ENCODE measurements around the gene SYT5.
"Not testable (repeated sequence)": the region's sequence is repeated elsewhere in the genome, so short reads cannot be mapped to it uniquely, and the experiment has no call there.

SYT5 gene

GRCh38 chr19:55156202-55157063 lies 23.7 kb downstream of the SYT5 start:
- no peaks in the 10 kb centered on the region for H3K79me2 ChIP-seq (ENCODE audit: control insufficient read depth, insufficient read depth, low read length, unreplicated experiment)
- no peak overlapping the region for H2AFZ ChIP-seq (ENCODE audit: low read length, unreplicated experiment)
- peaks cover 16% of the 10 kb centered on the region; the same call in 1 of the 2 replicates for H3K27me3 ChIP-seq (ENCODE audit: insufficient read depth, low read length)
- peaks cover 16% of the 10 kb centered on the region for H3K4me1 ChIP-seq (ENCODE audit: control insufficient read depth, insufficient read depth, low read length, unreplicated experiment)
- no peak overlapping the region for H3K4me3 ChIP-seq (ENCODE audit: low read depth, low read length)
- H3K27ac ChIP-seq (ENCODE audit: low read depth, low read length), result no peak overlapping the region
- no peaks in the 10 kb centered on the region for H3K36me3 ChIP-seq (ENCODE audit: insufficient read depth, low read length)

GRCh38 chr19:55155784-55156183 lies 24.3 kb downstream of the SYT5 start:
- H3K36me3 ChIP-seq (ENCODE audit: insufficient read depth, low read length); H3K4me3 ChIP-seq (ENCODE audit: low read depth, low read length); H3K79me2 ChIP-seq (ENCODE audit: control insufficient read depth, insufficient read depth, low read length, unreplicated experiment); H2AFZ ChIP-seq (ENCODE audit: low read length, unreplicated experiment); H3K27ac ChIP-seq (ENCODE audit: low read depth, low read length): not testable (repeated sequence)
- Histone ChIP-seq H3K27me3 (ENCODE audit: insufficient read depth, low read length) (peaks cover 12% of the 10 kb centered on the region; the same call in 1 of the 2 replicates), H3K4me1 (ENCODE audit: control insufficient read depth, insufficient read depth, low read length, unreplicated experiment) (peaks cover 16% of the 10 kb centered on the region)

GRCh38 chr19:55153652-55154264 lies 26.3 kb downstream of the SYT5 start:
- no peaks in the 10 kb centered on the region for H3K36me3 ChIP-seq (ENCODE audit: insufficient read depth, low read length)
- H3K4me3 ChIP-seq (ENCODE audit: low read depth, low read length), result no peak overlapping the region
- H3K4me1 ChIP-seq (ENCODE audit: control insufficient read depth, insufficient read depth, low read length, unreplicated experiment), result peaks cover 1% of the 10 kb centered on the region
- H3K27ac ChIP-seq (ENCODE audit: low read depth, low read length), result no peak overlapping the region
- H3K27me3 ChIP-seq (ENCODE audit: insufficient read depth, low read length), result peaks cover 20% of the 10 kb centered on the region
- H2AFZ ChIP-seq (ENCODE audit: low read length, unreplicated experiment), result no peak overlapping the region
- H3K79me2 ChIP-seq (ENCODE audit: control insufficient read depth, insufficient read depth, low read length, unreplicated experiment), result no peaks in the 10 kb centered on the region

- no peaks in the 10 kb centered on the region for H3K36me3 ChIP-seq (ENCODE audit: insufficient read depth, low read length)
- no peaks in the 10 kb centered on the region for H3K4me1 ChIP-seq (ENCODE audit: control insufficient read depth, insufficient read depth, low read length, unreplicated experiment)
- H3K27ac ChIP-seq (ENCODE audit: low read depth, low read length), result no peak overlapping the region
- H2AFZ ChIP-seq (ENCODE audit: low read length, unreplicated experiment), result no peak overlapping the region
- peaks cover 30% of the 10 kb centered on the region for H3K27me3 ChIP-seq (ENCODE audit: insufficient read depth, low read length)
- H3K79me2 ChIP-seq (ENCODE audit: control insufficient read depth, insufficient read depth, low read length, unreplicated experiment), result no peaks in the 10 kb centered on the region
- no peak overlapping the region for H3K4me3 ChIP-seq (ENCODE audit: low read depth, low read length)
These were observed 28.1 kb downstream of the SYT5 start for GRCh38 chr19:55152017-55152416.

- no peaks in the 10 kb centered on the region for H3K79me2 ChIP-seq (ENCODE audit: control insufficient read depth, insufficient read depth, low read length, unreplicated experiment)
- no peak within 1 kb of the TSS for H3K27ac ChIP-seq (ENCODE audit: low read depth, low read length)
- no peak within 1 kb of the TSS for H2AFZ ChIP-seq (ENCODE audit: low read length, unreplicated experiment)
- H3K27me3 ChIP-seq (ENCODE audit: insufficient read depth, low read length), result peaks cover 24% of the 10 kb centered on the region
- no peaks in the 10 kb centered on the region for H3K36me3 ChIP-seq (ENCODE audit: insufficient read depth, low read length)
- no peaks in the 10 kb centered on the region for H3K4me1 ChIP-seq (ENCODE audit: control insufficient read depth, insufficient read depth, low read length, unreplicated experiment)
- no peak within 1 kb of the TSS for H3K4me3 ChIP-seq (ENCODE audit: low read depth, low read length)
These were observed 30.7 kb downstream of the SYT5 start, which contains the start of gene TNNT1 for GRCh38 chr19:55149078-55150003. TSS of gene TNNT1 (minus strand) at chr19:55149206. CDS start at chr19:55147157, 2,049 bp downstream.

GRCh38 chr19:55147545-55148251 lies 32.4 kb downstream of the SYT5 start:
- no peak overlapping the region for H3K27ac ChIP-seq (ENCODE audit: low read depth, low read length)
- no peak overlapping the region for H2AFZ ChIP-seq (ENCODE audit: low read length, unreplicated experiment)
- H3K4me1 ChIP-seq (ENCODE audit: control insufficient read depth, insufficient read depth, low read length, unreplicated experiment), result no peaks in the 10 kb centered on the region
- H3K36me3 ChIP-seq (ENCODE audit: insufficient read depth, low read length), result no peaks in the 10 kb centered on the region
- no peak overlapping the region for H3K4me3 ChIP-seq (ENCODE audit: low read depth, low read length)
- H3K79me2 ChIP-seq (ENCODE audit: control insufficient read depth, insufficient read depth, low read length, unreplicated experiment), result no peaks in the 10 kb centered on the region
- peaks cover 24% of the 10 kb centered on the region for H3K27me3 ChIP-seq (ENCODE audit: insufficient read depth, low read length)

GRCh38 chr19:55146705-55147273 lies 33.3 kb downstream of the SYT5 start:
- no peaks in the 10 kb centered on the region for H3K79me2 ChIP-seq (ENCODE audit: control insufficient read depth, insufficient read depth, low read length, unreplicated experiment)
- no peak overlapping the region for H3K27ac ChIP-seq (ENCODE audit: low read depth, low read length)

GRCh38 chr19:55146078-55146704 lies 33.9 kb downstream of the SYT5 start:
- H3K4me3 ChIP-seq (ENCODE audit: low read depth, low read length), result peak overlapping the region; percentile 54; the same call in 1 of the 2 replicates
- H3K27ac ChIP-seq (ENCODE audit: low read depth, low read length), result no peak overlapping the region

More at GRCh38 chr19:55146705-55147273, 33.3 kb downstream of the SYT5 start:
- no peaks in the 10 kb centered on the region for H3K36me3 ChIP-seq (ENCODE audit: insufficient read depth, low read length)
- H3K4me1 ChIP-seq (ENCODE audit: control insufficient read depth, insufficient read depth, low read length, unreplicated experiment), result no peaks in the 10 kb centered on the region
- no peak overlapping the region for H2AFZ ChIP-seq (ENCODE audit: low read length, unreplicated experiment)
- peaks cover 24% of the 10 kb centered on the region for H3K27me3 ChIP-seq (ENCODE audit: insufficient read depth, low read length)
- no peak overlapping the region; the same call in 1 of the 2 replicates for H3K4me3 ChIP-seq (ENCODE audit: low read depth, low read length)

GRCh38 chr19:55145232-55145631 lies 34.9 kb downstream of the SYT5 start:
- Histone ChIP-seq H3K79me2 (ENCODE audit: control insufficient read depth, insufficient read depth, low read length, unreplicated experiment) (no peaks in the 10 kb centered on the region), H3K4me1 (ENCODE audit: control insufficient read depth, insufficient read depth, low read length, unreplicated experiment) (no peaks in the 10 kb centered on the region), H2AFZ (ENCODE audit: low read length, unreplicated experiment) (no peak overlapping the region), H3K36me3 (ENCODE audit: insufficient read depth, low read length) (no peaks in the 10 kb centered on the region), H3K27me3 (ENCODE audit: insufficient read depth, low read length) (peaks cover 24% of the 10 kb centered on the region), H3K4me3 (ENCODE audit: low read depth, low read length) (no peak overlapping the region), H3K27ac (ENCODE audit: low read depth, low read length) (no peak overlapping the region)

More at GRCh38 chr19:55146078-55146704, 33.9 kb downstream of the SYT5 start:
- no peaks in the 10 kb centered on the region for H3K4me1 ChIP-seq (ENCODE audit: control insufficient read depth, insufficient read depth, low read length, unreplicated experiment)
- H3K79me2 ChIP-seq (ENCODE audit: control insufficient read depth, insufficient read depth, low read length, unreplicated experiment), result no peaks in the 10 kb centered on the region
- no peaks in the 10 kb centered on the region for H3K36me3 ChIP-seq (ENCODE audit: insufficient read depth, low read length)
- no peak overlapping the region for H2AFZ ChIP-seq (ENCODE audit: low read length, unreplicated experiment)
- peaks cover 24% of the 10 kb centered on the region for H3K27me3 ChIP-seq (ENCODE audit: insufficient read depth, low read length)

Data from ACC112 (cell line).